ENCODE data around the gene COX6B2. TPM values are rescaled to one million over a fixed set of nuclear protein-coding genes. Genes with fewer than 3 reads are reported as not detected.

COX6B2 gene
- total and polyA plus RNA-seq, 2 of the 8 experiments (the other 6 are each of a cell fraction or from before 2014, with no cell fraction given), result 4.9 to 6.4 TPM

DNA sequence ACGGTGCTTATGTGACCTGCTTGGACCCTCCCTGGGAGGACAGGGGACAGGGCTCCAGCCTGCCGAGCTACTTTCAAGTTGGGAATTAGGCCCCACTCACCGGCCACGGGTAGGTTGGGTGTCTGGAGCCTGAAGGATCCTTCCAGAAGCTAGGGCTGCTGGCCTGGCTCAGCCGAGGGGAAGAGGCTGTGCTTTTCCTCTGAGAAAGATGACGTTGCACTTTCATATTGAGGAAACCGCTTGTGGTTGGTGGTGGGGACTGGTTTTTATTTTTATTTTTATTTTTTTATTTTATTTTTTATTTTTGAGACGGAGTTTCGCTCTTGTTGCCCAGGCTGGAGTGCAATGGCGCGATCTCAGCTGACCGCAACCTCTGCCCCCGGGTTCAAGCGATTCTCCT lies 29.3 kb downstream of the COX6B2 start, which contains the start of gene TMEM150B (continued):
- TF ChIP-seq, protein P1, sequence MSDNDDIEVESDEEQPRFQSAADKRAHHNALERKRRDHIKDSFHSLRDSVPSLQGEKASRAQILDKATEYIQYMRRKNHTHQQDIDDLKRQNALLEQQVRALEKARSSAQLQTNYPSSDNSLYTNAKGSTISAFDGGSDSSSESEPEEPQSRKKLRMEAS (IDR thresholded peaks at IDR 0.05), result no peak
- TF ChIP-seq MAFK (IDR thresholded peaks at IDR 0.05; ENCODE audit: low read depth, low read length), result no peak
- no peak for TF ChIP-seq ASH2L (IDR thresholded peaks at IDR 0.05; ENCODE audit: low read length)
- TF ChIP-seq CREB1 (IDR thresholded peaks at IDR 0.05), result no peak
- TF ChIP-seq JUND (IDR thresholded peaks at IDR 0.05; ENCODE audit: low read length), result no peak
- no peak for TF ChIP-seq BCL11A (IDR thresholded peaks at IDR 0.05; ENCODE audit: low read depth in 2 of 2, low read length in 2 of 2)
- TF ChIP-seq PHF8 (conservative IDR thresholded peaks at IDR 0.05; ENCODE audit: low read depth, low read length), result no peak
- TF ChIP-seq HDAC2 (IDR thresholded peaks at IDR 0.05; ENCODE audit: borderline replicate concordance in 1 of 2, low read depth in 2 of 2, low read length in 2 of 2), result no peak
- TF ChIP-seq POLR2A (IDR thresholded peaks at IDR 0.05; ENCODE audit: control extremely low read depth in 1 of 2, low read depth in 2 of 2, low read length in 2 of 2), result no peak
- TF ChIP-seq CHD2 (IDR thresholded peaks at IDR 0.05; ENCODE audit: low read length), result no peak

All from H1 (cell line).